Ascending aorta (tissue), 2 donors: ENCODE data around the gene UBXN11. TPM values are rescaled to one million over a fixed set of nuclear protein-coding genes. Genes with fewer than 3 reads are reported as not detected.

Experiments
- DNase-seq, 2 donors: peaks; one replicate each; pipeline ENCODE4 v3.0.0-alpha.2; 2019; ENCODE audit warnings: low spot score in 2 of 2
- H3K27ac ChIP-seq, 2 donors: fragments of 200-600 bp; sonication (generic); one replicate each; pipeline ENCODE4 v1.5.1; 2016 to 2017; ENCODE audit warnings: mild to moderate bottlenecking in 1 of 2
- H3K27me3 ChIP-seq: fragments of 200-600 bp; sonication (generic); one replicate; pipeline ENCODE4 v1.5.1; 2017
- H3K36me3 ChIP-seq, 2 donors: fragments of 200-600 bp; sonication (generic); one replicate each; pipeline ENCODE4 v1.5.1; 2016
- H3K4me1 ChIP-seq, 2 donors: fragments of 200-600 bp; sonication (generic); one replicate each; pipeline ENCODE4 v1.5.1; 2016 to 2017; ENCODE audit warnings: mild to moderate bottlenecking in 1 of 2
- H3K4me3 ChIP-seq, 2 donors: fragments of 200-600 bp; sonication (generic); one replicate each; pipeline ENCODE4 v1.5.1; 2016 to 2017; ENCODE audit warnings: mild to moderate bottlenecking in 1 of 2
- H3K9me3 ChIP-seq, 2 donors: fragments of 200-600 bp; sonication (generic); one replicate each; pipeline ENCODE4 v1.5.1; 2016
- CTCF ChIP-seq, 3 experiments: fragments of 200-600 bp in 2 of 3; fragments of 450-650 bp in 1 of 3; sonication (generic) in 2 of 3; IDR thresholded peaks; one replicate each; pipeline ENCODE4 v1.5.1; 2016 to 2019; ENCODE audit warnings: antibody characterized with exemption in 3 of 3, mild to moderate bottlenecking in 1 of 3, moderate library complexity in 1 of 3
- intact Hi-C: fragments of 100-400 bp; cut with DNase I; formaldehyde crosslinking; loops from one replicate; pipeline ENCODE4 v1.15.1; 2023
- total RNA-seq: library from RNA; depleted of rRNA; stranded (reverse); fragments of >200 nt; gene quantifications from one replicate; pipeline ENCODE4 v1.1.0, GENCODE V29; 2016

UBXN11 gene
- total RNA-seq, 1 donor from 2014 or later: 14.5 TPM

GRCh38 chr1:26323382-26323781 is 16.9 kb upstream of the UBXN11 start:
- no peaks in the 10 kb centered on the region for H3K9me3 ChIP-seq
- H3K36me3 ChIP-seq: no peaks in the 10 kb centered on the region
- no peak overlapping the region for H3K27ac ChIP-seq
- DNase-seq: no peak
- no peaks in the 10 kb centered on the region for H3K27me3 ChIP-seq
- peaks cover 0 to 3% of the 10 kb centered on the region in 2 donors for H3K4me1 ChIP-seq
- TF ChIP-seq CTCF (IDR thresholded peaks at IDR 0.05): no peak
- no peak overlapping the region for H3K4me3 ChIP-seq
- intact Hi-C loops: loop anchor here (5.0 kb wide), 2 partner anchors 91 to 221 kb away; partner anchors contain the start of gene CEP85

- Histone ChIP-seq H3K9me3 (no peaks in the 10 kb centered on the region), H3K4me1 (peaks cover 0 to 3% of the 10 kb centered on the region in 2 donors), H3K27ac (no peak overlapping the region), H3K36me3 (no peaks in the 10 kb centered on the region), H3K4me3 (no peak overlapping the region), H3K27me3 (no peaks in the 10 kb centered on the region)
- no peak for TF ChIP-seq CTCF (IDR thresholded peaks at IDR 0.05)
- intact Hi-C loops: loop anchor here (5.0 kb wide), 2 partner anchors 90 to 220 kb away; partner anchors contain the start of gene CEP85
- no peak for DNase-seq
Measured at GRCh38 chr1:26322042-26322331, 15.6 kb upstream of the UBXN11 start.

GRCh38 chr1:26321315-26322041 is 15.0 kb upstream of the UBXN11 start:
- H3K36me3 ChIP-seq: no peaks in the 10 kb centered on the region
- TF ChIP-seq CTCF (IDR thresholded peaks at IDR 0.05): peak; percentile 86 to 95 (median 90)
- peaks cover 0 to 3% of the 10 kb centered on the region in 2 donors for H3K4me1 ChIP-seq
- H3K27ac ChIP-seq: no peak overlapping the region
- no peaks in the 10 kb centered on the region for H3K9me3 ChIP-seq
- H3K4me3 ChIP-seq: no peak overlapping the region
- no peaks in the 10 kb centered on the region for H3K27me3 ChIP-seq
- DNase-seq: peak; percentile 69 to 97
- intact Hi-C loops: loop anchor here (1.0 to 5.0 kb wide), 4 partner anchors 46 to 219 kb away; partner anchors contain the start of genes C1orf232, CEP85 and ZNF593

GRCh38 chr1:26320896-26321295 is 14.5 kb upstream of the UBXN11 start:
- Histone ChIP-seq H3K36me3 (no peaks in the 10 kb centered on the region), H3K4me3 (no peak overlapping the region), H3K4me1 (peaks cover 0 to 3% of the 10 kb centered on the region in 2 donors), H3K9me3 (no peaks in the 10 kb centered on the region), H3K27me3 (no peaks in the 10 kb centered on the region), H3K27ac (no peak overlapping the region)
- TF ChIP-seq CTCF (IDR thresholded peaks at IDR 0.05): no peak
- intact Hi-C loops: loop anchor here (1.0 to 5.0 kb wide), 4 partner anchors 46 to 219 kb away; partner anchors contain the start of genes C1orf232, CEP85 and ZNF593
- DNase-seq: no peak

GRCh38 chr1:26318338-26319064 is 12.1 kb upstream of the UBXN11 start:
- H3K4me1 ChIP-seq: peaks cover 0 to 3% of the 10 kb centered on the region in 2 donors
- H3K36me3 ChIP-seq: no peaks in the 10 kb centered on the region
- intact Hi-C loops: no loop called here
- H3K27me3 ChIP-seq: no peaks in the 10 kb centered on the region
- TF ChIP-seq CTCF (IDR thresholded peaks at IDR 0.05): no peak
- H3K4me3 ChIP-seq: peak overlapping the region in 1 of 2 donors; percentile 4
- H3K27ac ChIP-seq: no peak overlapping the region
- no peak for DNase-seq
- H3K9me3 ChIP-seq: no peaks in the 10 kb centered on the region
